HepG2 (cell line): Measurements from ENCODE around the gene BEGAIN. TPM values are rescaled to one million over a fixed set of nuclear protein-coding genes. Genes with fewer than 3 reads are reported as not detected.

Source experiments
- ATAC-seq: fragments of 200-7000 bp; cut with Tn5 transposase; 3 replicates; pipeline ENCODE4 v1.9.1; 2020; ENCODE audit warnings: mild to moderate bottlenecking, moderate library complexity
- BruUV-seq: library from RNA; stranded (reverse); fragments of 400-500 nt; replicated peaks from 2 replicates; lab custom pipeline; 2021; lab: Mats Ljungman, UMichigan
- CTCF ChIA-PET: fragments of 300-600 bp; formaldehyde crosslinking; extraction: SDS; loops from one replicate; lab custom pipeline; 2021; ENCODE audit warnings: low total read pairs, inconsistent platforms, low intra/inter-chr PET ratio; lab: Yijun Ruan, JAX
- POLR2A ChIA-PET: fragments of 350-600 bp; sonication (Branson Sonifier 250); formaldehyde crosslinking; loops from one replicate; lab custom pipeline; 2020; ENCODE audit warnings: antibody characterized with exemption, inconsistent platforms; lab: Yijun Ruan, JAX
- DNase-seq: peaks from one replicate; pipeline ENCODE4 v3.0.0-alpha.2; 2015; ENCODE audit warnings: low spot score
- FAIRE-seq: peaks from 3 replicates; lab custom pipeline; 2011; peaks lifted over from hg19 to GRCh38; lab: Jason Lieb, UNC
- H2AFZ ChIP-seq: one replicate; pipeline ENCODE4 v1.6.1; 2011; ENCODE audit warnings: low read length, inconsistent platforms
- H3K27ac ChIP-seq: fragments of 300-600 bp; 3 replicates; pipeline ENCODE4 v1.8.0; 2011; ENCODE audit warnings: mixed run types, mild to moderate bottlenecking, mixed read lengths, low read length, inconsistent platforms; ENCODE audit not compliant: insufficient read depth; ENCODE audit errors: extremely low read length
- H3K27me3 ChIP-seq, 2 experiments: fragments of 200-600 bp in 1 of 2; 2 replicates in 1 of 2; 3 replicates in 1 of 2; pipeline versions ENCODE4 v1.6.0 to v1.8.0; 2011; ENCODE audit warnings: low read length in 2 of 2, mild to moderate bottlenecking in 2 of 2, moderate library complexity in 2 of 2, inconsistent platforms in 1 of 2; ENCODE audit not compliant: insufficient read depth in 2 of 2, control insufficient read depth in 1 of 2
- H3K36me3 ChIP-seq, 2 experiments: fragments of 200-600 bp in 1 of 2; replicated peaks in 1 of 2; 2 replicates in 1 of 2; 3 replicates in 1 of 2; pipeline versions ENCODE4 v1.5.1 to v1.8.0; 2011; ENCODE audit warnings: low read length in 2 of 2, inconsistent platforms in 1 of 2; ENCODE audit not compliant: insufficient read depth in 2 of 2, control insufficient read depth in 1 of 2
- H3K4me1 ChIP-seq: 2 replicates; pipeline ENCODE4 v1.5.1; 2012; ENCODE audit warnings: low read length, inconsistent platforms; ENCODE audit not compliant: insufficient read depth
- H3K4me2 ChIP-seq: 2 replicates; pipeline ENCODE4 v1.6.0; 2011; ENCODE audit warnings: low read depth, low read length, inconsistent platforms
- H3K4me3 ChIP-seq, 3 experiments: fragments of 200-600 bp in 1 of 3; sonication (generic), shearing (Covaris generic) in 1 of 3; replicated peaks in 1 of 3; 2 replicates each; pipeline ENCODE4 v1.5.1; 2011 to 2016; ENCODE audit warnings: low read length in 3 of 3, inconsistent platforms in 2 of 3, low read depth in 2 of 3, mild to moderate bottlenecking in 2 of 3, control low read depth in 1 of 3, mixed read lengths in 1 of 3; ENCODE audit not compliant: insufficient read depth in 1 of 3
- H3K79me2 ChIP-seq: one replicate; pipeline ENCODE4 v1.6.1; 2011; ENCODE audit warnings: low read length, inconsistent platforms; ENCODE audit not compliant: insufficient read depth
- H3K9ac ChIP-seq: 2 replicates; pipeline ENCODE4 v1.6.0; 2011; ENCODE audit warnings: mild to moderate bottlenecking, low read depth, low read length, inconsistent platforms; ENCODE audit not compliant: insufficient read depth
- H3K9me3 ChIP-seq: 2 replicates; pipeline ENCODE4 v1.5.1; 2012; ENCODE audit warnings: mild to moderate bottlenecking, low read length
- H4K20me1 ChIP-seq: 2 replicates; pipeline ENCODE4 v1.6.0; 2011; ENCODE audit warnings: inconsistent platforms, mild to moderate bottlenecking, low read length, moderate library complexity; ENCODE audit not compliant: insufficient read depth
- ADNP ChIP-seq: sonication (generic); formaldehyde crosslinking; IDR thresholded peaks from 2 replicates; pipeline ENCODE4 v1.4.0; 2020; ENCODE audit warnings: missing genetic modification reagents
- ATRX ChIP-seq: sonication (generic); formaldehyde crosslinking; IDR thresholded peaks from 2 replicates; pipeline ENCODE4 v1.4.0; 2020; ENCODE audit warnings: missing genetic modification reagents, borderline replicate concordance
- CHCHD3 ChIP-seq: sonication (generic); formaldehyde crosslinking; IDR thresholded peaks from 2 replicates; pipeline ENCODE4 v1.8.0; 2022; ENCODE audit warnings: mild to moderate bottlenecking, missing genetic modification reagents, moderate library complexity
- DMAP1 ChIP-seq: IDR thresholded peaks from 2 replicates; pipeline ENCODE4 v1.6.1; 2016
- GTF3A ChIP-seq: sonication (generic); formaldehyde crosslinking; conservative IDR thresholded peaks from 2 replicates; pipeline ENCODE4 v1.4.0; 2020; ENCODE audit warnings: mild to moderate bottlenecking, missing genetic modification reagents
- HNRNPH1 ChIP-seq: fragments of 200-400 bp; formaldehyde crosslinking; optimal IDR thresholded peaks from 2 replicates; pipeline ENCODE3; 2017; ENCODE audit warnings: mild to moderate bottlenecking, low read depth, low read length
- HOXA9 ChIP-seq: sonication (generic); formaldehyde crosslinking; IDR thresholded peaks from 2 replicates; pipeline ENCODE4 v1.8.1; 2022; ENCODE audit warnings: missing genetic modification reagents, mild to moderate bottlenecking, moderate library complexity, borderline replicate concordance
- LCORL ChIP-seq, 2 experiments: fragments of 450-650 bp in 1 of 2; sonication (generic) in 1 of 2; formaldehyde crosslinking in 1 of 2; IDR thresholded peaks; 2 replicates each; pipeline versions ENCODE4 v1.5.0 to v1.6.1; 2017 to 2020; ENCODE audit warnings: antibody characterized with exemption in 1 of 2, missing genetic modification reagents in 1 of 2
- MAFK ChIP-seq, 2 experiments: IDR thresholded peaks in 1 of 2; conservative IDR thresholded peaks in 1 of 2; 2 replicates each; pipeline ENCODE4 v1.6.1; 2011; ENCODE audit warnings: improper control_type of control experiment in 2 of 2, low read length in 2 of 2
- MZF1 ChIP-seq: sonication (generic); formaldehyde crosslinking; IDR thresholded peaks from 2 replicates; pipeline ENCODE4 v1.8.1; 2023; ENCODE audit warnings: mild to moderate bottlenecking, missing genetic modification reagents, borderline replicate concordance
- NCOA5 ChIP-seq: sonication (generic); formaldehyde crosslinking; IDR thresholded peaks from 2 replicates; pipeline ENCODE4 v1.4.0; 2020; ENCODE audit warnings: missing genetic modification reagents
- PHB2 ChIP-seq: fragments of 450-650 bp; IDR thresholded peaks from 2 replicates; pipeline ENCODE4 v1.6.1; 2018; ENCODE audit not compliant: partially characterized antibody
- THAP11 ChIP-seq: IDR thresholded peaks from 2 replicates; pipeline ENCODE4 v1.6.1; 2016; ENCODE audit warnings: missing biosample characterization, missing genetic modification reagents
- ZNF557 ChIP-seq: sonication (generic); formaldehyde crosslinking; IDR thresholded peaks from 2 replicates; pipeline ENCODE4 v1.4.0; 2020; ENCODE audit warnings: missing genetic modification reagents
- ZNF766 ChIP-seq: sonication (generic); formaldehyde crosslinking; IDR thresholded peaks from 2 replicates; pipeline ENCODE4 v1.5.0; 2020; ENCODE audit warnings: missing genetic modification reagents, borderline replicate concordance
- ZSCAN30 ChIP-seq: sonication (generic); formaldehyde crosslinking; IDR thresholded peaks from 2 replicates; pipeline ENCODE4 v1.5.0; 2020; ENCODE audit warnings: mild to moderate bottlenecking, missing genetic modification reagents
- WGBS: methylation state at CpG from one replicate; pipeline ENCODE4 v1.1.6; 2017; ENCODE audit warnings: low lambda C conversion rate; 5-methylcytosine and 5-hydroxymethylcytosine counted together
- in situ Hi-C: cut with HindIII; loops from 2 replicates; pipeline ENCODE4 v1.10.0; 2017; ENCODE audit warnings: low pct_unique_long_range_greater_than_20kb; ENCODE audit not compliant: extremely low pct_ligation_motif_present
- intact Hi-C: fragments of 100-400 bp; cut with micrococcal nuclease; formaldehyde crosslinking; loops from one replicate; pipeline ENCODE4 v1.10.0; 2022; ENCODE audit not compliant: unreplicated experiment
- polyA plus RNA-seq, 8 experiments: library from polyadenylated mRNA; depleted of rRNA in 3 of 8; stranded (reverse) in 7 of 8; unstranded in 1 of 8; fragments of >200 nt; fragmentation: Illumina TruSeq in 4 of 8; extraction: Trizol in 4 of 8; gene quantifications; 2 replicates each; pipeline versions ENCODE4 v1.2.1 to v1.2.3, GENCODE V29; 2011 to 2016; ENCODE audit warnings: low read depth in 4 of 8, missing spikeins in 1 of 8, mixed read lengths in 1 of 8; ENCODE audit not compliant: insufficient read depth in 1 of 8
- total RNA-seq, 5 experiments: library from RNA; depleted of rRNA; stranded (reverse); fragments of >200 nt; fragmentation: Illumina TruSeq; extraction: Trizol; gene quantifications; 2 replicates each; pipeline ENCODE4 v1.2.3, GENCODE V29; 2016; ENCODE audit warnings: low read depth in 1 of 5
- TF ChIP-seq, protein P1 (sequence below): sonication (generic); formaldehyde crosslinking; IDR thresholded peaks from 2 replicates; pipeline ENCODE4 v1.4.0; 2020; ENCODE audit warnings: missing genetic modification reagents
- TF ChIP-seq, protein P2 (sequence below): IDR thresholded peaks from 2 replicates; pipeline ENCODE4 v1.6.1; 2018; ENCODE audit warnings: missing genetic modification reagents
- TF ChIP-seq, protein P3 (sequence below): sonication (generic); formaldehyde crosslinking; IDR thresholded peaks from 2 replicates; pipeline ENCODE4 v1.8.1; 2023; ENCODE audit warnings: mild to moderate bottlenecking, moderate library complexity, missing genetic modification reagents

Gene BEGAIN
- total and polyA plus RNA-seq, 2 of the 13 experiments (the other 11 are each of a cell fraction or from before 2014, with no cell fraction given), result not detected

DNA sequence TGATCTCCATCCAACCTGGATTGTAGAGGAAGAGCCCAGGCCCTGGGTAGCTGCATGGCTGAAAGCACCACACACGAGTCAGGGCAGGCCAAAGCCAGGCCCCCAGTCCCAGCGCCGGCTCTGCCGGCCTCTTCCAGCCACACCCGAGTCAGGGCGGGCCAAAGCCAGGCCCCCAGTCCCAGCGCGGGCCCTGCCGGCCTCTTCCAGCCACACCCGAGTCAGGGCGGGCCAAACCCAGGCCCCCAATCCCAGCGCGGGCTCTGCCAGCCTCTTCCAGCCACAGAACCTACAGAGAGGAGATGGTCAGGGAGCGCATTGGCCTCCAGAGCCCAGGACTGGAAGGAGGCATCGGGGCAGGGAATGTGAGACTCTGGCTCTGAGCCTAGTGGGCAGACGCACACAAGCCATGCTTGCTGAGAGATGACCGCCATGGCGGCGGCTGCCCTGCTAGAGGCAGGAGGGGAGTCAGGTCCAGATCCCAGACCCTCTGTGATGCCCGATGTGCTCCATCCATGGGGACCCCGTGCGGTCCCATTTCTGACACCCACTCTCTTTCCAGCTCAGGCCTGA is 30.2 kb downstream of the BEGAIN start:
- Histone ChIP-seq H3K79me2 (no peaks in the 10 kb centered on the region), H3K27me3 (peaks cover 24 to 93% of the 10 kb centered on the region in 2 experiments), H3K4me1 (no peaks in the 10 kb centered on the region), H3K27ac (no peak overlapping the region), H3K4me3 (no peak overlapping the region), H3K4me2 (no peak overlapping the region), H3K9me3 (no peaks in the 10 kb centered on the region), H2AFZ (no peak overlapping the region), H3K36me3 (no peaks in the 10 kb centered on the region), H4K20me1 (0 out of 2 replicates have a peak, but pooled peaks cover 4% of the 10 kb centered on the region), H3K9ac (no peak overlapping the region)
- in situ Hi-C loops, result no loop called here
- ATAC-seq (no peak), DNase-seq (no peak), FAIRE-seq (no peak)
- WGBS, result 49% methylated on average over 8 of the region's 22 CpGs
- POLR2A ChIA-PET, result no interaction called here
- no TSS peak for BruUV-seq
- no peak for TF ChIP-seq ADNP
- no peak for TF ChIP-seq ZNF557 (CRISPR knock-in tag)
- TF ChIP-seq HNRNPH1, result no peak
- TF ChIP-seq ATRX (CRISPR knock-in tag), result no peak
- no peak for TF ChIP-seq CHCHD3 (CRISPR knock-in tag)
- intact Hi-C loops, result no loop called here
- CTCF ChIA-PET, result no interaction called here

DNA sequence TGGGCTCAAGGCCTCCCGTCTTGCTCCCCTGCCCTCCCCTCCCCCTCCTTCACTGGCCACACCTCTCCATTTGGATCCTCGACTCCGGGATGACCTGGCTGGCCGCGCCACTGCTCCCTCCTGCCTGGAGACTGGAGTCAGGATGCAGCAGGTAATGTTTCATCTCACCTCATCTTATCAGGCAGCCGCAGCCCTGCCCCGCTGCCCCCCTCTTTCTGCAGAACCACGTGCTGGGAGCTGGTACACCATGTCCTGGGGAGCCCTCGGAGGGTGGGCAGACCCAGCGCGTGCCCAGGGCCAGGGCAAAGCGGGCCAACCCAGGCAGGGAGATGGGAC is 31.1 kb downstream of the BEGAIN start:
- CTCF ChIA-PET, result no interaction called here
- WGBS, result 21% methylated on average over 10 of the region's 12 CpGs
- peaks cover 24 to 90% of the 10 kb centered on the region in 2 experiments for H3K27me3 ChIP-seq
- no peak overlapping the region for H3K9ac ChIP-seq
- 0 out of 2 replicates have a peak, but pooled peaks cover 4% of the 10 kb centered on the region for H4K20me1 ChIP-seq
- FAIRE-seq, result no peak
- no peak for DNase-seq
- H2AFZ ChIP-seq, result no peak overlapping the region
- H3K4me3 ChIP-seq, result no peak overlapping the region
- H3K4me2 ChIP-seq, result no peak overlapping the region
- POLR2A ChIA-PET, result no interaction called here
- H3K36me3 ChIP-seq, result no peaks in the 10 kb centered on the region
- intact Hi-C loops (no loop called here), in situ Hi-C loops (no loop called here)
- no peaks in the 10 kb centered on the region for H3K79me2 ChIP-seq
- H3K27ac ChIP-seq, result no peak overlapping the region
- no peaks in the 10 kb centered on the region for H3K4me1 ChIP-seq
- no peak for ATAC-seq
- no peaks in the 10 kb centered on the region for H3K9me3 ChIP-seq
- no TSS peak for BruUV-seq
- TF ChIP-seq, protein P1, sequence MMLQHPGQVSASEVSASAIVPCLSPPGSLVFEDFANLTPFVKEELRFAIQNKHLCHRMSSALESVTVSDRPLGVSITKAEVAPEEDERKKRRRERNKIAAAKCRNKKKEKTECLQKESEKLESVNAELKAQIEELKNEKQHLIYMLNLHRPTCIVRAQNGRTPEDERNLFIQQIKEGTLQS, result no peak
- TF ChIP-seq, protein P2, sequence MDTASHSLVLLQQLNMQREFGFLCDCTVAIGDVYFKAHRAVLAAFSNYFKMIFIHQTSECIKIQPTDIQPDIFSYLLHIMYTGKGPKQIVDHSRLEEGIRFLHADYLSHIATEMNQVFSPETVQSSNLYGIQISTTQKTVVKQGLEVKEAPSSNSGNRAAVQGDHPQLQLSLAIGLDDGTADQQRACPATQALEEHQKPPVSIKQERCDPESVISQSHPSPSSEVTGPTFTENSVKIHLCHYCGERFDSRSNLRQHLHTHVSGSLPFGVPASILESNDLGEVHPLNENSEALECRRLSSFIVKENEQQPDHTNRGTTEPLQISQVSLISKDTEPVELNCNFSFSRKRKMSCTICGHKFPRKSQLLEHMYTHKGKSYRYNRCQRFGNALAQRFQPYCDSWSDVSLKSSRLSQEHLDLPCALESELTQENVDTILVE, result no peak
- TF ChIP-seq ZNF766 (CRISPR knock-in tag) (no peak), NCOA5 (no peak), MZF1 (no peak), PHB2 (no peak), ZSCAN30 (CRISPR knock-in tag) (no peak), GTF3A (no peak), LCORL (IDR thresholded peaks at IDR 0.05) (no peak), LCORL (CRISPR knock-in tag; IDR thresholded peaks at IDR 0.05) (no peak), THAP11 (CRISPR knock-in tag) (no peak), MAFK (conservative IDR thresholded peaks at IDR 0.05 in 1 of 2, IDR thresholded peaks at IDR 0.05 in 1 of 2; ENCODE audit: low read length in 2 of 2) (no peak), DMAP1 (no peak), HOXA9 (CRISPR knock-in tag) (no peak)
- TF ChIP-seq, protein P3, sequence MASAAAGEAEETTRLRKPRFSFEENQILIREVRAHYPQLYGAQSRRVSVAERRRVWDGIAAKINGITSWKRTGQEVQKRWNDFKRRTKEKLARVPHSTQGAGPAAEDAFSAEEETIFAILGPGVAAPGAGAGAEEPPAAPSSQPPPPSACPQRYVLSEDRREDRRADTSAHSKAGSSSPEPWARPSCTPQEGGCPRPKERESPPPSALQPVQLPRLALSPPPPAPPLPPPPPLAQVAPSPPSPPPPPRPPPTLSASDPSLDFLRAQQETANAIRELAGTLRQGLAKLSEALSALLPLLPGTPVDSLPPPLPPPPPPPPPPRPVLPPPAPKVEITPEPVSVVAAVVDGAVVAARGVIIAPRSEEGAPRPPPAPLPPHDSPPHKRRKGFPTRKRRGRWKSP (CRISPR knock-in tag), result no peak
